Sigmoid colon (tissue), 7 donors: ENCODE results near the gene SCG2. TPM values are rescaled to one million over a fixed set of nuclear protein-coding genes. Genes with fewer than 3 reads are reported as not detected.

Experiments
- DNase-seq: peaks from one replicate; pipeline ENCODE4 v3.0.0-alpha.2; 2019
- H3K27ac ChIP-seq, 4 donors: fragments of 200-600 bp; sonication (generic); one replicate each; pipeline ENCODE4 v1.5.1; 2016 to 2019; ENCODE audit warnings: mild to moderate bottlenecking in 1 of 4
- H3K27me3 ChIP-seq, 3 donors: fragments of 200-600 bp; sonication (generic); one replicate each; pipeline ENCODE4 v1.5.1; 2019; ENCODE audit warnings: mild to moderate bottlenecking in 1 of 3
- H3K36me3 ChIP-seq, 4 donors: fragments of 200-600 bp; sonication (generic); one replicate each; pipeline ENCODE4 v1.5.1; 2016 to 2019
- H3K4me1 ChIP-seq, 4 donors: fragments of 200-600 bp; sonication (generic); one replicate each; pipeline ENCODE4 v1.5.1; 2017 to 2019
- H3K4me3 ChIP-seq, 4 donors: fragments of 200-600 bp; sonication (generic); one replicate each; pipeline ENCODE4 v1.5.1; 2017 to 2019; ENCODE audit warnings: mild to moderate bottlenecking in 2 of 4, moderate library complexity in 1 of 4
- H3K9me3 ChIP-seq, 4 donors: fragments of 200-600 bp in 3 of 4; sonication (generic) in 3 of 4; one replicate each; pipeline versions ENCODE4 v1.5.1 to v1.6.1; 2013 to 2019
- CTCF ChIP-seq, 4 experiments: fragments of 450-650 bp in 3 of 4; fragments of 200-600 bp in 1 of 4; IDR thresholded peaks; one replicate each; pipeline ENCODE4 v1.5.1; 2016 to 2019; ENCODE audit warnings: antibody characterized with exemption in 4 of 4, mild to moderate bottlenecking in 3 of 4, moderate library complexity in 2 of 4
- EP300 ChIP-seq, 4 donors: sonication (generic); formaldehyde crosslinking; IDR thresholded peaks; one replicate each; pipeline ENCODE4 v1.6.1; 2017; ENCODE audit warnings: antibody characterized with exemption in 4 of 4
- POLR2A ChIP-seq, 2 donors: fragments of 450-650 bp; IDR thresholded peaks; one replicate each; pipeline ENCODE4 v1.6.1; 2016; ENCODE audit warnings: antibody characterized with exemption in 2 of 2, mild to moderate bottlenecking in 2 of 2, moderate library complexity in 2 of 2
- POLR2AphosphoS5 ChIP-seq, 4 donors: sonication (generic); formaldehyde crosslinking; IDR thresholded peaks; one replicate each; pipeline ENCODE4 v1.6.1; 2017; ENCODE audit warnings: antibody characterized with exemption in 4 of 4
- WGBS, 2 donors: extraction: QIAGEN DNeasy Blood & Tissue Kit; methylation state at CpG; one replicate each; pipeline ENCODE4 v1.1.7; 2013; 5-methylcytosine and 5-hydroxymethylcytosine counted together
- intact Hi-C: fragments of 100-400 bp; cut with DNase I; formaldehyde crosslinking; loops from one replicate; pipeline ENCODE4 v1.15.1; 2023
- polyA plus RNA-seq, 3 donors: library from polyadenylated mRNA; stranded (reverse); fragments of 200-250 nt; gene quantifications; one replicate each; pipeline ENCODE4 v1.2.3, GENCODE V29; 2013
- total RNA-seq, 4 donors: library from RNA; depleted of rRNA; stranded (reverse); fragments of >200 nt; gene quantifications; one replicate each; pipeline ENCODE4 v1.1.0, GENCODE V29; 2016
- donor health status: healthy with polysubstance abuse.
- donor health status: Bipolar disorder and iron deficiency.
- donor health status: healthy.

The SCG2 gene
- total and polyA plus RNA-seq, 7 donors = 1.8 to 16.8 (median 9.7) TPM; not detected in 1

GRCh38 chr2:223591596-223591995 lies 10.6 kb downstream of the SCG2 start:
- DNase-seq = no peak
- Histone ChIP-seq H3K4me3 (no peak overlapping the region), H3K36me3 (no peaks in the 10 kb centered on the region), H3K27me3 (no peaks in the 10 kb centered on the region), H3K9me3 (no peaks in the 10 kb centered on the region), H3K4me1 (peaks cover 0 to 10% (median 5%) of the 10 kb centered on the region in 4 donors), H3K27ac (no peak overlapping the region)
- TF ChIP-seq POLR2AphosphoS5 (IDR thresholded peaks at IDR 0.05) = no peak
- TF ChIP-seq CTCF (IDR thresholded peaks at IDR 0.05) = no peak
- WGBS, 2 donors = 90 to 94% methylated on average over 1 of the region's 1 CpG
- intact Hi-C loops = no loop called here

- TF ChIP-seq POLR2A (IDR thresholded peaks at IDR 0.05) (no peak), POLR2AphosphoS5 (IDR thresholded peaks at IDR 0.05) (no peak), EP300 (IDR thresholded peaks at IDR 0.05) (no peak), CTCF (IDR thresholded peaks at IDR 0.05) (no peak)
- DNase-seq = no peak
- Histone ChIP-seq H3K4me1 (peaks cover 0 to 10% (median 5%) of the 10 kb centered on the region in 4 donors), H3K36me3 (no peaks in the 10 kb centered on the region), H3K4me3 (no peak overlapping the region), H3K27ac (no peak overlapping the region), H3K27me3 (no peaks in the 10 kb centered on the region), H3K9me3 (no peaks in the 10 kb centered on the region)
- intact Hi-C loops = no loop called here
Observed at GRCh38 chr2:223590964-223591363, 11.2 kb downstream of the SCG2 start.

- Histone ChIP-seq H3K36me3 (no peaks in the 10 kb centered on the region), H3K27me3 (no peaks in the 10 kb centered on the region), H3K4me3 (no peak overlapping the region), H3K27ac (no peak overlapping the region), H3K4me1 (peaks cover 0 to 8% (median 4%) of the 10 kb centered on the region in 4 donors), H3K9me3 (no peaks in the 10 kb centered on the region)
- intact Hi-C loops = no loop called here
- TF ChIP-seq EP300 (IDR thresholded peaks at IDR 0.05) (no peak), POLR2A (IDR thresholded peaks at IDR 0.05) (no peak), CTCF (IDR thresholded peaks at IDR 0.05) (no peak), POLR2AphosphoS5 (IDR thresholded peaks at IDR 0.05) (no peak)
- WGBS, 2 donors = 94% methylated on average over 2 of the region's 2 CpGs
- DNase-seq = no peak
Observed at GRCh38 chr2:223589901-223590300, 12.3 kb downstream of the SCG2 start.

- intact Hi-C loops = no loop called here
Observed at GRCh38 chr2:223588251-223588650, 13.9 kb downstream of the SCG2 start.

More at GRCh38 chr2:223588251-223588650, 13.9 kb downstream of the SCG2 start:
- TF ChIP-seq POLR2AphosphoS5 (IDR thresholded peaks at IDR 0.05) (no peak), EP300 (IDR thresholded peaks at IDR 0.05) (no peak), POLR2A (IDR thresholded peaks at IDR 0.05) (no peak), CTCF (IDR thresholded peaks at IDR 0.05) (no peak)
- H3K36me3 ChIP-seq = no peaks in the 10 kb centered on the region
- no peak overlapping the region for H3K27ac ChIP-seq
- H3K27me3 ChIP-seq = no peaks in the 10 kb centered on the region
- H3K4me3 ChIP-seq = no peak overlapping the region
- 73 to 84% methylated on average over 3 of the region's 3 CpGs for WGBS, 2 donors
- H3K4me1 ChIP-seq = no peaks in the 10 kb centered on the region
- DNase-seq = no peak
- H3K9me3 ChIP-seq = no peaks in the 10 kb centered on the region
